ENCODE measurements around the gene SMOC1. TPM values are rescaled to one million over a fixed set of nuclear protein-coding genes. Genes with fewer than 3 reads are reported as not detected.

Gene SMOC1
- total RNA-seq, 1 experiment from 2014 or later: 0.68 TPM

DNA sequence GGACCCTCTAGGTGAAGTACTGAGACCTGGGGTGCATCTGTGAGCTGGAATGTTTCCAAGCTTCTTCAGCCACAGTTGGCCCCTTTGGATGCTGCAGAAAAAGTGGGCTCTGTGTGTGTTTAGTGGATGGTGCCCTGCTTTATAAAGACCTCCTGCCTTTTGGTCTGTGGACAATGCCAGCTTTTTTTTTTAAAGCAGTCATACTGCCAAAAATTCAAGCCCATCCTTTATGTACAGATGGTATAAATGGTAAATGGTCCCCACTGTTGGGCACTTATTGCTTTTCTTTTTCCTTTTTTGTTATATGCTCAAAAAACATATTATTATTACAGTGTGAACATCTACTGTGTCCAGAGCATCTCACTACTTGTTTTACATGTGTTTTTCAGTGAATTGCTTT lies 81.1 kb downstream of the SMOC1 start:
- Histone ChIP-seq H4K91ac (ENCODE audit: insufficient read length, low read depth, low read length) (no peak overlapping the region), H3K56ac (ENCODE audit: insufficient read length, low read depth, low read length) (no peak overlapping the region), H3K4me2 (ENCODE audit: insufficient read depth, insufficient read length, low read length) (no peak overlapping the region), H3K18ac (ENCODE audit: insufficient read length, low read depth, low read length) (no peak overlapping the region), H3K9me3 (ENCODE audit: control insufficient read depth, low read depth, low read length) (no peaks in the 10 kb centered on the region), H3T11ph (ENCODE audit: low read length) (no peak overlapping the region), H3K14ac (ENCODE audit: insufficient read depth, low read length) (no peak overlapping the region), H2AK5ac (ENCODE audit: insufficient read length, low read length) (no peak overlapping the region), H3K27ac (ENCODE audit: insufficient read length, low read depth, low read length) (no peak overlapping the region), H3K23ac (ENCODE audit: insufficient read length, low read depth, low read length) (no peak overlapping the region), H3K79me1 (ENCODE audit: insufficient read depth, low read depth, low read length, poor library complexity, severe bottlenecking) (no peaks in the 10 kb centered on the region), H3K27me3 (ENCODE audit: insufficient read depth, low read length) (no peaks in the 10 kb centered on the region), H4K20me1 (ENCODE audit: control insufficient read depth, insufficient read depth, insufficient read length) (no peaks in the 10 kb centered on the region), H2BK20ac (ENCODE audit: low read depth, low read length, poor library complexity, severe bottlenecking) (no peak overlapping the region), H4K5ac (ENCODE audit: insufficient read length, low read depth, low read length) (no peak overlapping the region), H3K9ac (ENCODE audit: extremely low read depth, insufficient read length, low read length) (no peak overlapping the region), H2AFZ (ENCODE audit: low read length) (no peak overlapping the region), H2BK120ac (ENCODE audit: low read depth, low read length, poor library complexity, severe bottlenecking) (no peak overlapping the region), H3K4ac (ENCODE audit: low read depth, low read length) (no peak overlapping the region), H2BK15ac (ENCODE audit: low read depth, low read length) (no peak overlapping the region), H2BK12ac (ENCODE audit: insufficient read length, low read depth, low read length) (no peak overlapping the region), H3K79me2 (ENCODE audit: insufficient read depth, low read length) (no peaks in the 10 kb centered on the region), H3K4me1 (ENCODE audit: insufficient read depth, low read length) (no peaks in the 10 kb centered on the region), H2BK5ac (ENCODE audit: insufficient read length, low read length) (no peak overlapping the region), H3K23me2 (ENCODE audit: insufficient read length, low read depth, low read length, poor library complexity, severe bottlenecking) (no peaks in the 10 kb centered on the region), H4K8ac (replicated peaks; ENCODE audit: insufficient read length, low read depth, low read length) (no peak overlapping the region)
- TF ChIP-seq, protein P1, sequence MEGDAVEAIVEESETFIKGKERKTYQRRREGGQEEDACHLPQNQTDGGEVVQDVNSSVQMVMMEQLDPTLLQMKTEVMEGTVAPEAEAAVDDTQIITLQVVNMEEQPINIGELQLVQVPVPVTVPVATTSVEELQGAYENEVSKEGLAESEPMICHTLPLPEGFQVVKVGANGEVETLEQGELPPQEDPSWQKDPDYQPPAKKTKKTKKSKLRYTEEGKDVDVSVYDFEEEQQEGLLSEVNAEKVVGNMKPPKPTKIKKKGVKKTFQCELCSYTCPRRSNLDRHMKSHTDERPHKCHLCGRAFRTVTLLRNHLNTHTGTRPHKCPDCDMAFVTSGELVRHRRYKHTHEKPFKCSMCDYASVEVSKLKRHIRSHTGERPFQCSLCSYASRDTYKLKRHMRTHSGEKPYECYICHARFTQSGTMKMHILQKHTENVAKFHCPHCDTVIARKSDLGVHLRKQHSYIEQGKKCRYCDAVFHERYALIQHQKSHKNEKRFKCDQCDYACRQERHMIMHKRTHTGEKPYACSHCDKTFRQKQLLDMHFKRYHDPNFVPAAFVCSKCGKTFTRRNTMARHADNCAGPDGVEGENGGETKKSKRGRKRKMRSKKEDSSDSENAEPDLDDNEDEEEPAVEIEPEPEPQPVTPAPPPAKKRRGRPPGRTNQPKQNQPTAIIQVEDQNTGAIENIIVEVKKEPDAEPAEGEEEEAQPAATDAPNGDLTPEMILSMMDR (conservative IDR thresholded peaks at IDR 0.05): no peak
- no peak for DNase-seq
- peaks cover 2 to 15% of the 10 kb centered on the region in 2 experiments; a peak in 3 of 4 replicates for H3K4me1 Mint-ChIP-seq
- no peaks in the 10 kb centered on the region for H3K36me3 Mint-ChIP-seq (ENCODE audit: insufficient read depth in 1 of 3, low read depth in 3 of 3)
- no peaks in the 10 kb centered on the region for H3K9me3 Mint-ChIP-seq
- no peak overlapping the region for H3K27ac Mint-ChIP-seq
- H3K27me3 Mint-ChIP-seq (ENCODE audit: low read depth): peaks cover 2% of the 10 kb centered on the region
- no peak overlapping the region for H3K4me3 Mint-ChIP-seq

Measured in H9 (cell line).